HG03457 (cell line): ENCODE measurements around the gene LGMN.
"Not testable (repeated sequence)": the region's sequence is repeated elsewhere in the genome, so short reads cannot be mapped to it uniquely, and the experiment has no call there.

ENCODE experiments used
- ATAC-seq: cut with Tn5 transposase; IDR thresholded peaks from one replicate; pipeline ENCODE4 v1.9.1; 2021; ENCODE audit warnings: moderate number of reproducible peaks; ENCODE audit not compliant: unreplicated experiment

LGMN gene

DNA sequence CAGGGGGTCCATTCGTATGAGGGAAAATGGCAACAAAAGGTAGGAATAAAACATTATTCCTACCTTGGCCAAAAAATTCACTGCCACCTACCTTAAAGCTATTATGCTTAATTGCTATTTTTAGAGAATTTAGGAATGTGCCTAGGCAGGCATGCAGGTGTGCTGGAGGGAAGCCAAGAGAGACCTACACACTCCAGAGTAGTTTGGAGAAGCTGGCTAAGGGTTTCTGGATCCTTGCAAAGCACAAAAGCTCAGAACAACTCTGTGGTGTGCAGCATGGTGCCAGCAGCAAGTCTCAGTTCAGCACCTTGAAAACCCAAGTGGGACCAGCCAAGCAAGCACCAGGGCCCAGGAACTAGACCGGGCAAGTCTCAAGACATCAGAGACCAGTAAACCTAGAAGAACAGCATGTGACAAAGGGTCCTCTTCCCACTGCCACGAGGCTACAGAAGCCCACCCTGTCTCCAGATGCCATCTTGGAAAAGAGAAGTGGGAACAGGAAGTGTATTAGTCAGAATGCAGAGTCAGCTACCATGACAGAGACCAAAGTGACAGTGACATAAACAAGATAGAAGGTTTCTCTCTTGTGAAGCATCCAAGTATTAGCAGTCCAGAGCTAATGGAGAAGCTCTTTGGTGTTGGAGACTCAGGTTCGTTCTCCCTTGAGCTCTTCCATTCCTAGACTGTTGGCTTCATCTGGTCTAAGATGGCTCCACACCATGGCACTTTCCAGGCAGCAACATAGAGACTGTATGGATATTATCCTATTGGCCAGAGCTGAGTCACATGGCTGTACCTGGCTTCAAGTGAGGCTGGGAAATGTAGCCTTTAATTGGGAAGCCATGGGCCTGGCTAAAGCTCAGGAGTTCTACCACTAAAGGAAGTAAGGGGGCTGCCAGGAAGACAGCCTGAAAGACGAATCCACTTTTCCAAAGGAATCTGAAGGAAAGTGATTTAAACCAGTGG is 15.5 kb upstream of the LGMN start:
- ATAC-seq, result not testable (repeated sequence)

GRCh38 chr14:92760524-92760805 is 12.0 kb upstream of the LGMN start:
- no peak for ATAC-seq

GRCh38 chr14:92759679-92760523 is 11.5 kb upstream of the LGMN start:
- ATAC-seq, result no peak

GRCh38 chr14:92759300-92759678 is 10.9 kb upstream of the LGMN start:
- no peak for ATAC-seq

- ATAC-seq, result no peak
These were observed 8.0 kb upstream of the LGMN start for GRCh38 chr14:92756446-92756845.

GRCh38 chr14:92755495-92755894 is 7.1 kb upstream of the LGMN start:
- ATAC-seq, result no peak

- no peak for ATAC-seq
These were observed 6.5 kb upstream of the LGMN start for GRCh38 chr14:92754966-92755365.

GRCh38 chr14:92753250-92753649 is 4.8 kb upstream of the LGMN start:
- ATAC-seq, result no peak

GRCh38 chr14:92751819-92752218 is 3.4 kb upstream of the LGMN start:
- no peak for ATAC-seq

DNA sequence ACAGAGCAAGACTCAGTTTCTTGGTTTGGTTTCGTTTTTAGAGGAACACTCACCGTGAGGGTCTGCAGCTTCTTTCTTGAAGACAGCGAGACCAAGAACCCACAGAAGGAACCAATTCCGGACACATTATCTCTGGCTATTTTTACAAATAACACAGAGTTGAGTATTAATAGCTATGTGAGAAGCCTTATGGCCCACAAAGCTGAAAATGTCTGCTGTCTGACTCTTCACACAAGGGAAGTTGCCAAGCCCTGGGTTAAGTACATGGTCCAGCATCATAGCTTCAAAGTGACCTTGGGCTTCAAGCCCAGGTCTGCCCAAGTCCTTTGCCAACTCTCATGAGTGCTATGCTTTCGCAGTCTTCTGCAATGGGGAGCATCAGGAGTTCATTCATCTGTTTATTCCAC is 2.6 kb upstream of the LGMN start:
- ATAC-seq, result no peak

DNA sequence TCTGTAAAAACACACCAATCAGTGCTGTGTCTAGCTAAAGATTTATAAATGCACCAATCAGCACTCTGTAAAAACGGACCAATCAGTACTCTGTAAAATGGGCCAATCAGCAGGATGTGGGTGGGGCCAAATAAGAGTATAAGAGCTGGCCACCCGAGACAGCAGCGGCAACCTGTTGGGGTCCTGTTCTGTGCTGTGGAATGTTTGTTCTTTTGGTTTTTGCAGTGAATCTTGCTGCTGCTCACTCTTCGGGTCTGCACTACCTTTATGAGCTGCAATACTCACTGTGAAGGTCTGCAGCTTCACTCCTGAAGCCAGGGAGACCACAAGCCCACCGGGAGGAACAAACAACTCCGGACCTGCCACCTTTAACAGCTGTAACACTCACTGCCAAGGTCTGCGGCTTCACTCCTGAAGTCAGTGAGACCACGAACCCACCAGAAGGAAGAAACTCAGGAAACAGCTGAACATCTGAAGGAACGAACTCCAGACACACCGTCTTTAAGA is 1.8 kb upstream of the LGMN start:
- ATAC-seq, result not testable (repeated sequence)

- no peak for ATAC-seq
These were observed 647 bp downstream of the LGMN start for GRCh38 chr14:92747701-92748258.

DNA sequence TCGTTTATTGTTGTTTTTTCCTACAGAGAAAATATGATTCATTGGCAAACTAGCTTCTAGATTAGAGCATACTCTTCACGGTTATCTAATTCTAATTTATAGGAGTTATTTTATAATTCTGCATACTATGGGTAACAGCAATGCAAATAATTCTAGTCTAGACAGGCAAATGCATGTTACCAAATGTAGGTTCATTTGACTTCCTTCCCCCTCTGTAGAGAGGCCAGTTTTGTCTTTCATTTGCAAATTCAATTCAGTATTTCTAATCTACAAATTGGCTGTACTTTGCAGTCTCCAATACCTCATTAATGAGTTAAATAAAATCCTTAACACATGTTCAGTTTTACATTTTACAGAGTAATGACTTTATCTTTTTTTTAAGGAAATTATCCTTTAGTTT is 4.2 kb downstream of the LGMN start:
- no peak for ATAC-seq

DNA sequence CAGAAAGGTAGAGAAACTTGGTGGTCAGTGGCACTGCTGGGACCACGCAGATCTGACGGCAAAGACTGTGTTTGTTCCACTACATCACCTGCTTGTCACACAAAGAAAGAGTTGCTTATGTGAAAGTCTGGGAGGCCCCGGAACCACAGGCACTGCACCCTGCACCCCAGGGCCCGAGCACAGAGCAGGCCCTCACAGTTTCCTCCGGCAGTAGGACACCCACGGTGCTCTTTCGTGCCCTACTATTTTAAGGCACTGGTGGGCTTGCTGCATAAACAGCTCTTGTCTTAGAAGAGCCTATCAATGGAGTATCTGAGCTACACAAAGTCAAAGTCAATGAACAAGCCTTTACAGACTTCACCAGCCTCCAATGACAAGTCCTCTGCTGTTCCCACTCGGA is 8.0 kb downstream of the LGMN start:
- no peak for ATAC-seq

DNA sequence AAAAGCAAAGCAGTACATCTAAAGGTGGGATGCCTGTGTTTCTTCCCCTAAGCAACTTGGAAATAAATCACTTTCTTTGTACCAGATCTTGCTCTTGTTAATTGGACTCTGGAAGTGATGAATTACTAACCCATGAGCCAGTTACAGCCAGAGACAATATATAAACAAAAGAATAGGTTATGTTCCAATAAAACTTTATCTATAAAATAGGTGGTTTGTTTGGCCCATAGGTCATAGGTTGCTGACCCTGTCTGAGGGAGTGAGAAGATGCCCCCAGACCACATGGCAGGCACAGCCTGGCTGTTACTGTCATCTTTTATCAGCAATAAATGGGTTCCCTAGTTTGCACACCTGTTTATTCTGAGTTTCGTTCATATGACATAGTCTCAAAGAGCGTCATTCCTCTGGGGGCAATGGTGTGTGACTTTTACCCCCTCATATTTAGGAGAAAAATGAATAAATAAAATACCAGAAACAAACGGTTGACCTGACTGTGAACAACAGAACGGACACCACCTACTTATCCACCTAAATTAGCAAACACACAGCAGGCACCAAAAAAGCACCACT is 10.7 kb downstream of the LGMN start:
- ATAC-seq, result no peak

- ATAC-seq, result no peak
These were observed 11.2 kb downstream of the LGMN start for GRCh38 chr14:92737206-92737605.

- no peak for ATAC-seq
These were observed 13.1 kb downstream of the LGMN start for GRCh38 chr14:92735344-92735743.

GRCh38 chr14:92734618-92735017 is 13.8 kb downstream of the LGMN start:
- no peak for ATAC-seq

- ATAC-seq, result no peak
These were observed 15.4 kb downstream of the LGMN start for GRCh38 chr14:92733007-92733406.

GRCh38 chr14:92731622-92732115 is 16.8 kb downstream of the LGMN start:
- no peak for ATAC-seq
